Loucy (cell line): ENCODE results near the gene CTR9.

Experiments
- H2AFZ ChIP-seq: fragments of 200-600 bp; sonication (generic); 2 replicates; pipeline ENCODE4 v1.6.0; 2016; ENCODE audit warnings: antibody characterized with exemption, mild to moderate bottlenecking, low read length, moderate library complexity
- H3F3A ChIP-seq: fragments of 200-600 bp; 2 replicates; pipeline ENCODE4 v1.6.0; 2016; ENCODE audit warnings: antibody characterized with exemption, low read depth, mild to moderate bottlenecking
- H3K27me3 ChIP-seq: fragments of 200-600 bp; sonication (generic); 2 replicates; pipeline ENCODE4 v1.6.1; 2014; ENCODE audit warnings: low read length, mild to moderate bottlenecking; ENCODE audit not compliant: insufficient read depth, poor library complexity, severe bottlenecking
- H3K36me3 ChIP-seq: fragments of 200-600 bp; sonication (generic); 2 replicates; pipeline ENCODE4 v1.6.1; 2016; ENCODE audit warnings: low read length; ENCODE audit not compliant: insufficient read depth
- H3K4me1 ChIP-seq: fragments of 200-600 bp; sonication (generic); 2 replicates; pipeline ENCODE4 v1.5.1; 2014; ENCODE audit warnings: low read length, mild to moderate bottlenecking; ENCODE audit not compliant: insufficient read depth, poor library complexity, severe bottlenecking
- H3K4me2 ChIP-seq: fragments of 200-600 bp; sonication (generic); 2 replicates; pipeline ENCODE4 v1.6.0; 2014; ENCODE audit warnings: antibody characterized with exemption, low read length, low read depth, mild to moderate bottlenecking; ENCODE audit not compliant: poor library complexity, severe bottlenecking
- H3K4me3 ChIP-seq: fragments of 200-600 bp; sonication (generic); 2 replicates; pipeline ENCODE4 v1.5.1; 2014; ENCODE audit warnings: low read length, mild to moderate bottlenecking, mixed read lengths; ENCODE audit not compliant: poor library complexity, severe bottlenecking
- H3K79me2 ChIP-seq: fragments of 200-600 bp; sonication (generic); 2 replicates; pipeline ENCODE4 v1.6.1; 2014; ENCODE audit warnings: low read length; ENCODE audit not compliant: insufficient read depth
- H3K9ac ChIP-seq: fragments of 200-600 bp; sonication (generic); 2 replicates; pipeline ENCODE4 v1.6.0; 2014; ENCODE audit warnings: mild to moderate bottlenecking, low read depth, low read length, moderate library complexity; ENCODE audit not compliant: poor library complexity, severe bottlenecking
- H3K9me2 ChIP-seq: fragments of 200-600 bp; sonication (generic); replicated peaks from 2 replicates; pipeline ENCODE4 v1.6.1; 2016; ENCODE audit warnings: low read depth, low read length, mixed read lengths
- H3K9me3 ChIP-seq: fragments of 200-600 bp; sonication (generic); 2 replicates; pipeline ENCODE4 v1.6.1; 2014; ENCODE audit warnings: mild to moderate bottlenecking, antibody characterized with exemption, low read length, low read depth; ENCODE audit not compliant: insufficient read depth
- H4K20me1 ChIP-seq: fragments of 200-600 bp; sonication (generic); 2 replicates; pipeline ENCODE4 v1.6.0; 2014; ENCODE audit warnings: antibody characterized with exemption, low read length, mild to moderate bottlenecking; ENCODE audit not compliant: insufficient read depth, poor library complexity, severe bottlenecking
- CTCF ChIP-seq: fragments of 200-600 bp; sonication (generic); conservative IDR thresholded peaks from 2 replicates; pipeline ENCODE4 v1.5.1; 2014; ENCODE audit warnings: mild to moderate bottlenecking, antibody characterized with exemption, low read length
- EZH2phosphoT487 ChIP-seq: fragments of 200-600 bp; IDR thresholded peaks from 2 replicates; pipeline ENCODE4 v1.6.1; 2018; ENCODE audit warnings: antibody characterized with exemption, mild to moderate bottlenecking, moderate library complexity, borderline replicate concordance

The CTR9 gene

GRCh38 chr11:10797531-10797930 lies 46.5 kb downstream of the CTR9 start:
- Histone ChIP-seq H3K9me2 (no peaks in the 10 kb centered on the region), H3K79me2 (peaks cover 41% of the 10 kb centered on the region), H3K9me3 (no peaks in the 10 kb centered on the region), H3K27me3 (no peaks in the 10 kb centered on the region), H2AFZ (no peak overlapping the region), H3K4me2 (peak overlapping the region; percentile 2), H3K9ac (no peak overlapping the region), H3F3A (peaks cover 46% of the 10 kb centered on the region), H3K4me1 (peaks cover 51% of the 10 kb centered on the region), H3K36me3 (peaks cover 66% of the 10 kb centered on the region), H4K20me1 (peaks cover 58% of the 10 kb centered on the region), H3K4me3 (no peak overlapping the region)
- TF ChIP-seq EZH2phosphoT487 (no peak), CTCF (no peak)

- Histone ChIP-seq H3F3A (peaks cover 46% of the 10 kb centered on the region), H3K79me2 (peaks cover 50% of the 10 kb centered on the region), H3K9ac (no peak overlapping the region), H2AFZ (no peak overlapping the region), H3K4me1 (peaks cover 54% of the 10 kb centered on the region), H3K9me2 (no peaks in the 10 kb centered on the region), H3K4me2 (peak overlapping the region; percentile 98), H3K27me3 (no peaks in the 10 kb centered on the region), H3K4me3 (peak overlapping the region; percentile 35), H3K9me3 (no peaks in the 10 kb centered on the region), H4K20me1 (peaks cover 67% of the 10 kb centered on the region), H3K36me3 (peaks cover 75% of the 10 kb centered on the region)
- TF ChIP-seq CTCF: no peak
- TF ChIP-seq EZH2phosphoT487: no peak
Observed at GRCh38 chr11:10798330-10798928, 47.4 kb downstream of the CTR9 start.

GRCh38 chr11:10800292-10800691 lies 49.2 kb downstream of the CTR9 start:
- Histone ChIP-seq H3K36me3 (peaks cover 94% of the 10 kb centered on the region), H3F3A (peaks cover 40% of the 10 kb centered on the region)

More at GRCh38 chr11:10800292-10800691, 49.2 kb downstream of the CTR9 start:
- H4K20me1 ChIP-seq: peaks cover 85% of the 10 kb centered on the region
- no peaks in the 10 kb centered on the region for H3K27me3 ChIP-seq
- H3K9me2 ChIP-seq: no peaks in the 10 kb centered on the region
- H3K4me3 ChIP-seq: peak overlapping the region; percentile 21
- TF ChIP-seq CTCF (no peak), EZH2phosphoT487 (no peak)
- H3K4me1 ChIP-seq: peaks cover 68% of the 10 kb centered on the region
- no peak overlapping the region for H3K9ac ChIP-seq
- H3K79me2 ChIP-seq: peaks cover 69% of the 10 kb centered on the region
- H3K4me2 ChIP-seq: peak overlapping the region; percentile 98
- no peaks in the 10 kb centered on the region for H3K9me3 ChIP-seq
- no peak overlapping the region for H2AFZ ChIP-seq
